IPS-NIHi7 (cell line): Measurements from ENCODE around the gene VAMP2.

ENCODE experiments used
- DNase-seq: peaks from one replicate; pipeline ENCODE4 v3.0.0; 2012; ENCODE audit warnings: mixed read lengths; ENCODE audit errors: extremely low spot score

VAMP2 gene

GRCh38 chr17:8155231-8155995 lies 7.3 kb downstream of the VAMP2 start:
- no peak for DNase-seq

GRCh38 chr17:8154608-8155155 lies 8.1 kb downstream of the VAMP2 start:
- DNase-seq: no peak

DNA sequence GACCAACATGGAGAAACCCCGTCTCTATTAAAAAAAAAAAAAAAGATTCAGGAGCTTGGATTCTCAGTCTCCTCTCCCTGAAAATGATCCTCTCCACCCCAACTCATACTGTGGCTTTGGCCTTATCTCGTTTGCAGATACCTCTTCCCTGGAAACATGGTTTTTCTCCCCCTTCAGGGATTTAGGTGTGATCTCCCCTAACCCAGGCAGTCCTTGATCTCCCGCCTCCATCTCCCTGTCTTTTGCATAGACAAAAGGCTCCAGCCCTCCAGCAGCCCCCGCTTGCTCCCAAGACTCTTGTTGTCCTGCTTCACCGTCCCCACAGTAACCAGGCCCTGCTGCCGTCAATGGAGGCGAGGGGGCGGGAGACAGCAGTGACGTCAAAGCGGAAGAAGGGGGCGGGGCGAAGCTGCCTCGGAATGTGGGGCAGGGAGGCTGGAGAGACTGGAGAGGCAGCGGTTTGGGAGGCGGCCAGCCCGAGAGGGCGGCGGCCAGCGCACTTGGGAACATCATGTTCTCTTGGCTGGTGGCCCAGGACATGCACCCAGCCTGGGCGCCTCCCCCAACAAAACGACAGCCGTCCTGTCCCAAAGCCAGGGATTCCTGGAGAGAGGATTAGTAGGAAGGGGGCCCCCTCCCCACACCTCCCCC lies 8.7 kb downstream of the VAMP2 start:
- DNase-seq: peak; percentile 78

- DNase-seq: no peak
These were observed 9.2 kb downstream of the VAMP2 start for GRCh38 chr17:8153525-8153956.

GRCh38 chr17:8153031-8153451 lies 9.7 kb downstream of the VAMP2 start:
- no peak for DNase-seq

DNA sequence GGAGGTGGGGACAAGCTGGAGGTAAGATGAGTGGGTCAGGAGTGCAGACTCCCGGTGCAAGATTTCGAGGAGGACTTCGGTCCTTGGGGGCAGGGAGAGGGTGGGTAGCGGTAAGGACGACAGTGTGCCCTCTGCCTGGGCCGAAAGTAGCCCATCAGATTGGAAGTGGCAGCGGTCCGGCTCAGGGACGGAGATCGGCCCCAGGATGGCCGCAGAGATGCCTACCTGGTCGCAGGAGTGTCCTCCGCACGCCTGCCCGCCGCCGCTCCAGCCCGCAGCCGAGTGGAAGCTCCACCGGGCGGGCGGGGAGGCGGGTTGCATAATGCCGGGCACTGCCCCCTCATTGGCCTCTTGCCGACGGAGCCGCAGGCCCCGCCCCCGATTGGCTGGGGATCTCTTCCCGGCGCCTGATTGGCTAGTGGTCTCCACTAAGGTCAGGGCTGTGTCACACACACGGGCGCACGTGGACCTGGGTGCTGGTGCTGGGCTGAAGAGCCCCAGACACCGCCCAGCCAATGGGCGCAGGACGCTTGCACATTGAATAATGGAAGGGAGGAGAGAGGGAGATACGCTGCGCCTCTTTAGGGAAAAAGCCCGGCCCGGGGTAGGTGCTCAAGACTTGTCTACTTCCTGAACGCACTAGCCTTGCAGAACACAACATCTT lies 10.5 kb downstream of the VAMP2 start, which contains the start of gene PER1:
Gene PER1 (minus strand): TSS at position 293 of the 664 bp plus-strand sequence. CDS start 1,698 bp downstream, outside the sequence.
- peak; percentile 92 for DNase-seq

DNA sequence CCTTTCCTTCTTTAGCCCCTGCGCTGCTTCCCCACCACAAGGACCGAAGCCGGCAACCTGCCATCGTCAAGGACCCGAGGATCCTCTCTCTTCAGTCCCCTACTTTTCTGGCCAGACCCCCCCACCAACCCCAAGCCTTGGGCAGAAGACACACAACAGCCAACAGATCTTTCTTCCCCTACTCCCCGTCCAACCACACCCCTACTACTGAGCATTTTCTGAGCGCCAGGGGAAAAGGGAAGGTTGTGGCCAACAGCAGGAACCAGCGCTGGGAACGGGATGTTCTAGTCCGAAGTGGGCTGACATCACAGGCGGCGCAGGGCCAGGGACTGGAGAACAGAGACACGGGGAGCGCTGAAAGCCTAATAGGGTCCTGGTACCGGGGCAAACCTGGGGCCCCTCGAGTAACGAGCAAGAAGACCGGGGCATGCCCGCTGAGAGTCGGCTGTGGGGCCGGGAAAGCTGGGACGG lies 11.1 kb downstream of the VAMP2 start:
- no peak for DNase-seq

DNA sequence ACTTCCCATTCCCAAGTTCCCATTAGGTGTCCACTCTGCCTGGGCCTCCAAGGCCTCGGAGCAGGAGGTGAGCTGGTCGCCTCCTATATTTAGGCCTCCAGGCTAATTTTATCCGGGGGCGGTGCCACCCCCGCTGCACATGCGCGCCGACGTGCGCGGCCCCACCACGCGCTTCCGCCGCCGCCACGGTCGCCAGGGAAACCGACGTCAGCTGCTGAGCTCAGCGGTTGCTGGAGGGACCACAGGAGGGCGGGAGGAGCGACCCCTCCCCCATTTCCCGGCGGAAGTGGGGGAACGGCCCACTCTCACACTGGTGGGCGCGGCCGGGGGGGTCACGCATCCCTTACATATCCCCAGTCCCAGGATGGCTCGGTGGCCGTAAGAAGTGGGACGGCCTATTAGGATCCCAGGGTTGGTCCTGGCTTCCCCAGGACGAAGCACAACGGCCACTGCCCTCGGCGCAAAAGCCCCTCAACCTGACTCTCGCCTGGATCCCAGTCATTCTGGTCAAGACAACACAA lies 11.6 kb downstream of the VAMP2 start:
- DNase-seq: peak; percentile 72

GRCh38 chr17:8150194-8151119 lies 12.3 kb downstream of the VAMP2 start:
- DNase-seq: no peak

GRCh38 chr17:8149419-8150193 lies 13.1 kb downstream of the VAMP2 start:
- no peak for DNase-seq

DNA sequence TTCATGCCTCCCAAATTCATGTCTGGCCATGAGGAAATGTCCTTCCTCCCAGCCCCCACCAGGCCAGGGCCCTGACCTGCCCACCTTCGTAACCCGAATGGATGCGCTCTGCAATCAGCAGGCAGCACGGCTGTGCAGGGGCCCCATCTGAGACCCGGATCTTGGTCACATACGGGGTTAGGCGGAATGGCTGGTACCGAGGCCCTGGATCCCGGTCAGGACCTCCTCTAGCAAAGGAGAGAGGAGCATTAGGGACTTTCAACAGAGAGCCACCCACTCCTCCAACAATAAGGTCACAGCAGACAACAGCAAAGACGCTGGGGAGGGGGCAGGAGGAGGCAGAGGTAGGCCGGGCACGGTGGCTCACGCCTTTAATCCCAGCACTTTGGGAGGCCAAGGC lies 14.2 kb downstream of the VAMP2 start:
- DNase-seq: no peak

- no peak for DNase-seq
These were observed 14.8 kb downstream of the VAMP2 start for GRCh38 chr17:8147805-8148404.

DNA sequence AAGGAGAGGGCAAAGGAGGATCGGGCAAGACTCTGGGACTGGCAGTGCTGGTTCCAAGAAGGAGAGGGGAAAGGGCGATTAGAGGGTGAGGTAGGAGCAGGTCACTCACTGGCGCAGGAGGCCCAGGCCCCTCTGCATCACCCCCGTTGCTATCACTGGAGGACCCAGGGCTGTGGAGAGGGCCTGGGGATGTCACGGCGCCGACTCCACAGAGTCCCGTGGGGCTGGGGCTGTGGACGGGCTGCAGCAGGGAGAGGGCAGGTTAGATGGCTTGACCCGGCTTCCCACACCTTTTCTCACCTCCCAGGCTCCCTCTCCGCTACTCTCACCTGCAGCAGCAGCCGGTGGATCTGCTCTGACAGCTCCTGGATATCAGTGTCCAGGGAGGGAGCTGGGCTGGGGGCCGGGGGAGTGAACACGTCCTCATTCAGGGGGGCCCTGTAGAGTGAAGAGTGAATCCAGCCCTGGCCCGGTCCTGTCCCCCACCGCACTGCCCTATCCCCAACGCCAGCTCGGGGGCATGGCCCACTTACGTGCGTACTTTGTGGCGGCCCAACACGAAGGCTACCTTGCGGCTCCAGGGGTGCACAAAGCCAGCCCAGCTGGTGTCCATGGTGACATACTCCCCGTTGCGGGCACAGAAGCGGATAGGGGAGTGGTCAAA lies 15.5 kb downstream of the VAMP2 start:
- no peak for DNase-seq

- no peak for DNase-seq
These were observed 16.2 kb downstream of the VAMP2 start for GRCh38 chr17:8146381-8147140.

DNA sequence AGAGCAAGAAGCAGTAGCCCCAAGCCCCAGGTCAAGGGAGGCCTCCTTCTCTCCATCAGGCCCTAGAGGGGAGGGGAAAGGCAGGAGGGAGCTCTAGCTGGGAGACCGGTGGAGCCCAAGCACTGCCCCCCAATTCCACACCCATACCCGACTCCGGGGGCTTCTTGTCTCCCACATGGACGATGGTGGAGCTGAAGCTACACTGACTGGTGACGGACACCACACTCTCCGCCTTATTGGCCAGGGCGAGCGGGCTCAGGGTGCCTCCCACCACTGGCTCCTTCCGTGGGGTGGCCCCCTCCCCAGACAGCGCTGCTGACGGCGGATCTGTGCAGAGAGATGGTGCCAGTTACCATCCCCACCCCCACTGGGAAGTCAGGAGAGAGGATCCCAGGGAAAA lies 16.9 kb downstream of the VAMP2 start:
- DNase-seq: no peak

DNA sequence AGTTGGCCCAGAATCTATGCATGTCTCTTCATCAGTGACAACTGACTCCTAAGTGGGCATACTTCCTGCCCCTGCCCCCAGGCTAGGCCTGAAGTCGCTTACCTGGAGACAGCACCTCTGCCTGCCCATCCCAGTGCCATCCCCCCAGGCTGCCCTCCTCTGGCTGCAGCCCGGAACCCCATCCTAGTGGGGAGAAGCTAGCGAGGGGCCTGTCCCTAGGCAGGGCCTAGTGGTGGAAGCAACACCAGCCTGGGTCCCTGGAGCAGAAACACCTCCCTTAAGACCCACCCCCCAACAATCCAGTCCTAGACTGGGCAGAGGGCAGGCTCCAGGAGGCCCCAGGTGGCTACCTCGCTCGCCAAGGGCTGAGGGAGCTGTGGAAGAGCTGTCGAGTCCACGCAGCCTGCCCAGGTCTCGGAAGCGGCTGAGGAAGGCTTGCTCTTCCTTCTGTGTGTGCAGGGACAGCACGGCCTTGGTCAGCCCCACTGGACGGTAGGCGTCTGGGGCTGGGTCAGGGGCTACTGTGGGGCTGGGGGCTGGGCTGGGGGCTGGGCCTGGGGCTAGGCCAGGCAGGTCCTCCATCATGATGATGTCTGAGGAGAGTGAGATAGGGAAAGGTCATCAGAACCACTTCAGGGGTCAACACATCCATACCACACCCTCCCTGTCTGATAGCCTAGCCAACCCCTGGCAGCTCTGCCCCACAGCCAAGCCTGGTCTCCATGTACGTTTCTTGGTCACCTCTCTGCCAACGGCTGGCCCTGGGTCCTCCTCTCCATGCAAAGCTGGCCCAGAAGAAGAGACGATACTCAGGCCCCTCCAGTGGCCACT lies 18.1 kb downstream of the VAMP2 start:
- DNase-seq: no peak

DNA sequence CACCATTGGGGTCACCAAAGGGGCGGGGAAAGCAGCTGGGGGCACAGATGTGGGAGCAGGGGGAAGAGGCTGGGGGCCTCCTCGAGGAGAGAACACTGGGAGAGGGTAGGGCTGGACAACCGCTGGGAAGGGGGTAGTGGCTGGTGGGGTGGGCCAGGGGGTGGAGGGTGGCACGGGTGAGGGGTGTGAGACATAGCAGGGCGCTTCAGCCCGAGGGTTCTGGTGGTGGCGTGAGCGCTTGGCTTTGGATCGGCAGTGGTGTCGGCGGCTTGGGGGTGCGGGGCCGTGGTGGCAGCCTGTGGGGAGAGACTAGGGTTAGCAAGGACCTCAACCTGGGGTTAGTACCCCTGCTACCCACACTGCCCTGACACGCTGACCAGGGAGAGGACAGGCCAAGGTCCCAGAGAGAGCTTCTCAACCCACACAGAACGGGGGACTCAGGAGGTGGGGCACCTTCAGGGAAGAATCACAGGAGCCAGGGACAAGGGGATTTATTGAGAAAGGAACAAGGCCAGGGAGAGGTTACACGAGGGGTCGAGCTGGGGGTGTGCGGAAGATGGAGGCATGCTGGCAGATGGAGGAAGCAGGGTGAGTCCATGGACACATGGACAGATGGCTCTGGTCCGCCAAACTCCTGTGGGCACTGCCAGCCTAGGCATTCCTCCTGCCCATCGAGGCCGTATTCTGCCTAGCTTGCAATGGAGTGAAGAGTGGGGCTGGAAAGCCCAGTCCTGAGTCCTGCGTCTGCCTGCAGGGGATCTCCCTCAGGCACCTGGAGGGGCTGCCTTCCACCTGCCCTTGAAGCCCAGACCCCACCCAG lies 19.0 kb downstream of the VAMP2 start:
- no peak for DNase-seq
